HEK293T (cell line): ENCODE measurements around the gene MCL1.

Experiments
- BHLHE40 ChIP-seq: fragments of 450-650 bp; IDR thresholded peaks from 2 replicates; pipeline ENCODE4 v1.6.1; 2016; ENCODE audit warnings: mild to moderate bottlenecking, moderate library complexity, borderline replicate concordance
- FOXA1 ChIP-seq: fragments of 450-650 bp; IDR thresholded peaks from 2 replicates; pipeline ENCODE4 v1.6.1; 2016; ENCODE audit warnings: mild to moderate bottlenecking
- SP1 ChIP-seq: fragments of 450-650 bp; IDR thresholded peaks from 2 replicates; pipeline ENCODE4 v1.6.1; 2017
- SUZ12 ChIP-seq: fragments of 450-650 bp; IDR thresholded peaks from 2 replicates; pipeline ENCODE4 v1.6.1; 2016; ENCODE audit warnings: mild to moderate bottlenecking

GRCh38 chr1:150613061-150613920 is 33.9 kb upstream of the MCL1 start:
- no peak for TF ChIP-seq FOXA1
- no peak for TF ChIP-seq SUZ12
- TF ChIP-seq BHLHE40: no peak
- TF ChIP-seq SP1: no peak
